H1 (cell line): Measurements from ENCODE around the gene ADAMTS3. TPM values are rescaled to one million over a fixed set of nuclear protein-coding genes. Genes with fewer than 3 reads are reported as not detected.

Experiments used
- CTCF ChIA-PET: fragments of 300-600 bp; sonication (Branson Sonifier 250); formaldehyde crosslinking; loops from one replicate; lab custom pipeline; 2021; ENCODE audit not compliant: partially characterized antibody; lab: Charles Lee
- POLR2A ChIA-PET: fragments of 300-600 bp; sonication (Branson Sonifier 250); formaldehyde crosslinking; loops from one replicate; lab custom pipeline; 2021; ENCODE audit warnings: inconsistent platforms; ENCODE audit not compliant: partially characterized antibody; lab: Charles Lee
- DNase-seq, 2 experiments: peaks; one replicate each; pipeline versions ENCODE4 v3.0.0 to v3.0.0-alpha.2; 2010 to 2022; ENCODE audit warnings: low spot score in 2 of 2, low read depth in 1 of 2, mixed read lengths in 1 of 2
- FAIRE-seq: peaks from 2 replicates; lab custom pipeline; 2011; peaks lifted over from hg19 to GRCh38; lab: Jason Lieb, UNC
- H2AFZ ChIP-seq: 2 replicates; pipeline ENCODE4 v1.8.1; 2012; ENCODE audit warnings: low read length, inconsistent platforms
- H2AK5ac ChIP-seq: 2 replicates; pipeline ENCODE4 v1.6.1; 2013; ENCODE audit warnings: low read depth, low read length
- H2BK120ac ChIP-seq: replicated peaks from 2 replicates; pipeline ENCODE3; 2013; ENCODE audit warnings: low read depth, low read length, inconsistent platforms
- H2BK12ac ChIP-seq: 2 replicates; pipeline ENCODE4 v1.6.1; 2013; ENCODE audit warnings: low read depth, low read length
- H2BK15ac ChIP-seq: 2 replicates; pipeline ENCODE4 v1.6.1; 2013; ENCODE audit warnings: low read length
- H2BK20ac ChIP-seq: 2 replicates; pipeline ENCODE4 v1.6.1; 2013; ENCODE audit warnings: low read length
- H2BK5ac ChIP-seq: 2 replicates; pipeline ENCODE4 v1.6.1; 2013; ENCODE audit warnings: low read depth, low read length
- H3K14ac ChIP-seq: 2 replicates; pipeline ENCODE4 v1.6.1; 2013; ENCODE audit warnings: inconsistent platforms; ENCODE audit not compliant: insufficient read length
- H3K18ac ChIP-seq: 2 replicates; pipeline ENCODE4 v1.6.1; 2013; ENCODE audit warnings: low read length; ENCODE audit errors: extremely low read depth
- H3K23ac ChIP-seq: 2 replicates; pipeline ENCODE4 v1.6.1; 2013; ENCODE audit warnings: inconsistent platforms; ENCODE audit not compliant: insufficient read length
- H3K23me2 ChIP-seq: 2 replicates; pipeline ENCODE4 v1.6.1; 2013; ENCODE audit warnings: low read depth, low read length
- H3K27ac ChIP-seq: 2 replicates; pipeline ENCODE4 v1.6.1; 2011; ENCODE audit warnings: low read depth, low read length, inconsistent platforms
- H3K27me3 ChIP-seq, 4 experiments: replicated peaks in 1 of 4; 1 replicate in 1 of 4; 2 replicates in 3 of 4; pipeline versions ENCODE4 v1.6.1 to v1.8.1; 2011 to 2013; ENCODE audit warnings: low read length in 3 of 4, mild to moderate bottlenecking in 3 of 4, inconsistent platforms in 2 of 4, mixed read lengths in 2 of 4, moderate library complexity in 1 of 4; ENCODE audit not compliant: control insufficient read depth in 3 of 4, insufficient read depth in 3 of 4; ENCODE audit errors: extremely low read depth in 1 of 4
- H3K36me3 ChIP-seq, 4 experiments: 2 replicates each; pipeline versions ENCODE4 v1.6.1 to v1.8.1; 2011 to 2013; ENCODE audit warnings: mild to moderate bottlenecking in 4 of 4, low read length in 3 of 4, moderate library complexity in 2 of 4, control low read depth in 1 of 4, inconsistent platforms in 1 of 4; ENCODE audit not compliant: insufficient read depth in 4 of 4, control insufficient read depth in 2 of 4
- H3K4ac ChIP-seq: replicated peaks from 2 replicates; pipeline ENCODE3; 2013; ENCODE audit warnings: low read length, low read depth, mixed read lengths, inconsistent platforms; ENCODE audit not compliant: insufficient read length
- H3K4me1 ChIP-seq, 4 experiments: replicated peaks in 1 of 4; 1 replicate in 1 of 4; 2 replicates in 3 of 4; pipeline versions ENCODE4 v1.6.1 to v1.8.1; 2011 to 2013; ENCODE audit warnings: low read length in 3 of 4, inconsistent platforms in 2 of 4, mixed read lengths in 1 of 4; ENCODE audit not compliant: insufficient read depth in 4 of 4, control insufficient read depth in 3 of 4
- H3K4me2 ChIP-seq, 2 experiments: 2 replicates each; pipeline versions ENCODE4 v1.6.1 to v1.8.1; 2011 to 2013; ENCODE audit warnings: low read depth in 2 of 2, low read length in 2 of 2, control low read depth in 1 of 2, inconsistent platforms in 1 of 2, mild to moderate bottlenecking in 1 of 2; ENCODE audit not compliant: insufficient read depth in 1 of 2
- H3K4me3 ChIP-seq, 4 experiments: fragments of 200-600, 300-600 bp in 1 of 4; sonication (generic), shearing (Covaris generic), sonication (Bioruptor Twin) in 1 of 4; 2 replicates each; pipeline versions ENCODE4 v1.5.1 to v1.8.1; 2011 to 2016; ENCODE audit warnings: low read length in 4 of 4, low read depth in 3 of 4, control low read depth in 2 of 4, inconsistent platforms in 2 of 4, mild to moderate bottlenecking in 2 of 4, mixed read lengths in 1 of 4, moderate library complexity in 1 of 4; ENCODE audit not compliant: insufficient read depth in 2 of 4; ENCODE audit errors: extremely low read depth in 1 of 4
- H3K56ac ChIP-seq: replicated peaks from 2 replicates; pipeline ENCODE3; 2013; ENCODE audit warnings: low read depth, mild to moderate bottlenecking, mixed read lengths, low read length, inconsistent platforms; ENCODE audit not compliant: insufficient read length
- H3K79me1 ChIP-seq: 2 replicates; pipeline ENCODE4 v1.6.1; 2013; ENCODE audit warnings: low read depth, low read length, control low read depth
- H3K79me2 ChIP-seq, 2 experiments: 2 replicates each; pipeline versions ENCODE4 v1.6.1 to v1.8.1; 2012 to 2013; ENCODE audit warnings: low read length in 2 of 2, mild to moderate bottlenecking in 2 of 2, inconsistent platforms in 1 of 2; ENCODE audit not compliant: insufficient read depth in 2 of 2, control insufficient read depth in 1 of 2
- H3K9ac ChIP-seq, 4 experiments: replicated peaks in 1 of 4; 1 replicate in 1 of 4; 2 replicates in 3 of 4; pipeline versions ENCODE4 v1.6.1 to v1.8.1; 2011 to 2013; ENCODE audit warnings: low read depth in 3 of 4, low read length in 3 of 4, control low read depth in 2 of 4, mild to moderate bottlenecking in 2 of 4, moderate library complexity in 2 of 4, inconsistent platforms in 1 of 4; ENCODE audit errors: extremely low read depth in 1 of 4
- H3K9me3 ChIP-seq, 2 experiments: 2 replicates each; pipeline versions ENCODE4 v1.6.1 to v1.8.1; 2012 to 2013; ENCODE audit warnings: mild to moderate bottlenecking in 2 of 2, moderate library complexity in 2 of 2, control low read depth in 1 of 2, inconsistent platforms in 1 of 2, low read depth in 1 of 2, low read length in 1 of 2, mixed read lengths in 1 of 2; ENCODE audit not compliant: insufficient read depth in 2 of 2
- H4K20me1 ChIP-seq, 2 experiments: replicated peaks in 1 of 2; 2 replicates each; pipeline versions ENCODE3 to v1.8.1; 2011 to 2013; ENCODE audit warnings: inconsistent platforms in 2 of 2, low read length in 2 of 2, mild to moderate bottlenecking in 1 of 2; ENCODE audit not compliant: insufficient read depth in 2 of 2, control insufficient read depth in 1 of 2
- H4K5ac ChIP-seq: 2 replicates; pipeline ENCODE4 v1.6.1; 2013; ENCODE audit warnings: low read length, low read depth, mixed read lengths, inconsistent platforms; ENCODE audit not compliant: insufficient read length
- H4K8ac ChIP-seq: 2 replicates; pipeline ENCODE4 v1.8.0; 2013; ENCODE audit warnings: mild to moderate bottlenecking, moderate library complexity, low read length, inconsistent platforms; ENCODE audit not compliant: insufficient read depth; ENCODE audit errors: extremely low read depth
- H4K91ac ChIP-seq: replicated peaks from 2 replicates; pipeline ENCODE3; 2013; ENCODE audit warnings: low read length, mixed read lengths, inconsistent platforms; ENCODE audit not compliant: insufficient read length
- BRCA1 ChIP-seq: IDR thresholded peaks from 2 replicates; pipeline ENCODE4 v1.6.1; 2012; ENCODE audit warnings: low read depth, low read length, improper control_type of control experiment
- CHD1 ChIP-seq: IDR thresholded peaks from 2 replicates; pipeline ENCODE4 v1.6.1; 2012; ENCODE audit warnings: low read depth, low read length, improper control_type of control experiment
- FOSL1 ChIP-seq: IDR thresholded peaks from 2 replicates; pipeline ENCODE4 v1.6.1; 2011; ENCODE audit warnings: mild to moderate bottlenecking, low read depth, low read length, moderate library complexity; ENCODE audit not compliant: insufficient read depth
- GTF2F1 ChIP-seq: IDR thresholded peaks from 2 replicates; pipeline ENCODE4 v1.6.1; 2012; ENCODE audit warnings: low read depth, low read length, improper control_type of control experiment, borderline replicate concordance
- HDAC6 ChIP-seq: IDR thresholded peaks from one replicate; pipeline ENCODE4 v1.7.1; 2012; ENCODE audit warnings: low read depth, mild to moderate bottlenecking, inconsistent platforms, low read length, moderate library complexity
- KDM1A ChIP-seq: fragments of 200-600, 300-600 bp; sonication (generic); IDR thresholded peaks from 2 replicates; pipeline ENCODE4 v1.7.1; 2016; ENCODE audit warnings: mild to moderate bottlenecking, low read length, borderline replicate concordance
- PHF8 ChIP-seq: fragments of 200-600 bp; sonication (generic); conservative IDR thresholded peaks from 2 replicates; pipeline ENCODE4 v1.7.1; 2012; ENCODE audit warnings: low read depth, mild to moderate bottlenecking, inconsistent platforms, low read length, moderate library complexity
- RNF2 ChIP-seq: fragments of 200-900, 300-1000 bp; sonication (generic); IDR thresholded peaks from 2 replicates; pipeline ENCODE4 v1.7.1; 2016; ENCODE audit warnings: borderline replicate concordance, low read depth, mild to moderate bottlenecking, antibody characterized with exemption, low read length; ENCODE audit not compliant: poor library complexity, severe bottlenecking; ENCODE audit errors: missing control alignments
- SIX5 ChIP-seq: IDR thresholded peaks from 2 replicates; pipeline ENCODE4 v1.6.1; 2011; ENCODE audit warnings: mild to moderate bottlenecking, low read depth, low read length
- SP1 ChIP-seq: IDR thresholded peaks from 2 replicates; pipeline ENCODE4 v1.6.1; 2011; ENCODE audit warnings: low read depth, low read length
- SP2 ChIP-seq: IDR thresholded peaks from 2 replicates; pipeline ENCODE4 v1.6.1; 2012; ENCODE audit warnings: mild to moderate bottlenecking, low read length, inconsistent platforms
- WGBS, 2 experiments: shearing (Covaris generic) in 1 of 2; methylation state at CpG; one replicate each; pipeline versions ENCODE4 v1.1.6 to v1.1.7; 2013 to 2015; ENCODE audit warnings: low lambda C conversion rate in 2 of 2, mixed read lengths in 2 of 2, inconsistent platforms in 1 of 2, low coverage in 1 of 2, missing lambda C conversion rate in 1 of 2; ENCODE audit not compliant: insufficient replicate concordance in 2 of 2, insufficient coverage in 1 of 2, insufficient read length in 1 of 2; ENCODE audit errors: extremely low coverage in 1 of 2, missing lambda C conversion rate in 1 of 2; 5-methylcytosine and 5-hydroxymethylcytosine counted together
- polyA plus RNA-seq, 7 experiments: library from polyadenylated mRNA; depleted of rRNA in 3 of 7; stranded (reverse) in 5 of 7; unstranded in 2 of 7; fragments of >200 nt in 5 of 7; fragments of 200-250 nt in 2 of 7; gene quantifications; 1 replicate in 5 of 7; 2 replicates in 1 of 7; 4 replicates in 1 of 7; pipeline versions ENCODE4 v1.2.1 to v1.2.3, GENCODE V29; 2011 to 2013; ENCODE audit warnings: missing spikeins in 2 of 7, mixed read lengths in 2 of 7
- total RNA-seq: library from RNA; stranded (reverse); fragmentation: NEBNext Ultra II Directional; extraction: Animal tissue kit (Norgen Biotek cat#: 25700); gene quantifications from 2 replicates; pipeline ENCODE4 v1.2.1, GENCODE V29; 2021
- TF ChIP-seq, protein P1 (sequence below): IDR thresholded peaks from 2 replicates; pipeline ENCODE4 v1.6.1; 2012; ENCODE audit warnings: low read length, inconsistent platforms
- TF ChIP-seq, protein P2 (sequence below): IDR thresholded peaks from 2 replicates; pipeline ENCODE4 v1.6.1; 2012; ENCODE audit warnings: inconsistent platforms

Gene ADAMTS3
- total and polyA plus RNA-seq, 2 of the 8 experiments (the other 6 are each of a cell fraction or from before 2014, with no cell fraction given): 1.3 to 3.4 TPM

DNA sequence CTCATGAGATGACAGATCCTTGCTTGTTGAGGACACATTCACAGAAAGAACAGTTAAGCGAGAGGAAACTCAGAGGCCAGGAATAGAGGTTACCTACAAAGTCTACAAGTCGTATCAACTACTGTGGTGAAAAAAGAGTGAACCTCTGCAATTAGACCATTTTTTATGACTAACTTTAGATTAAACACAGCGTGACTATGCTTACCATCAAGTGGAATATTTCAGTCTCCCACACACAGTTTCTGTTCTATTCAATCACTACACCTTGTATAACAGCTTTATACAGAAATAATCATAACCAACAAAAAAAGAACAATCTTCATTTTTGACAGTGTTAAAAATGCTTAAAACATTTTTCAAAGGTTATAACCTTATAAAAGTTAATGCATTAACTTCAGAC, 46.6 kb downstream of the ADAMTS3 start:
- FAIRE-seq: no peak
- H3K4me3 ChIP-seq: no peak overlapping the region

More for the DNA sequence above, 46.6 kb downstream of the ADAMTS3 start:
- no peak overlapping the region for H3K23ac ChIP-seq
- H3K9ac ChIP-seq: no peak overlapping the region
- H2BK20ac ChIP-seq: no peak overlapping the region
- no peak overlapping the region for H4K91ac ChIP-seq
- no peaks in the 10 kb centered on the region for H3K4me1 ChIP-seq
- TF ChIP-seq SP2 (no peak), RNF2 (no peak), HDAC6 (no peak), GTF2F1 (no peak), KDM1A (no peak), BRCA1 (no peak), FOSL1 (no peak), SP1 (no peak), CHD1 (no peak), PHF8 (no peak), SIX5 (no peak)
- TF ChIP-seq, protein P1, sequence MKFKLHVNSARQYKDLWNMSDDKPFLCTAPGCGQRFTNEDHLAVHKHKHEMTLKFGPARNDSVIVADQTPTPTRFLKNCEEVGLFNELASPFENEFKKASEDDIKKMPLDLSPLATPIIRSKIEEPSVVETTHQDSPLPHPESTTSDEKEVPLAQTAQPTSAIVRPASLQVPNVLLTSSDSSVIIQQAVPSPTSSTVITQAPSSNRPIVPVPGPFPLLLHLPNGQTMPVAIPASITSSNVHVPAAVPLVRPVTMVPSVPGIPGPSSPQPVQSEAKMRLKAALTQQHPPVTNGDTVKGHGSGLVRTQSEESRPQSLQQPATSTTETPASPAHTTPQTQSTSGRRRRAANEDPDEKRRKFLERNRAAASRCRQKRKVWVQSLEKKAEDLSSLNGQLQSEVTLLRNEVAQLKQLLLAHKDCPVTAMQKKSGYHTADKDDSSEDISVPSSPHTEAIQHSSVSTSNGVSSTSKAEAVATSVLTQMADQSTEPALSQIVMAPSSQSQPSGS: no peak
- TF ChIP-seq, protein P2, sequence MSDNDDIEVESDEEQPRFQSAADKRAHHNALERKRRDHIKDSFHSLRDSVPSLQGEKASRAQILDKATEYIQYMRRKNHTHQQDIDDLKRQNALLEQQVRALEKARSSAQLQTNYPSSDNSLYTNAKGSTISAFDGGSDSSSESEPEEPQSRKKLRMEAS: no peak
- H3K14ac ChIP-seq: no peak overlapping the region
- no peak overlapping the region for H2BK15ac ChIP-seq
- ChIA-PET POLR2A (no interaction called here), CTCF (no interaction called here)
- peaks cover 8 to 10% of the 10 kb centered on the region in 2 experiments; a peak in 3 of 4 replicates for H3K9me3 ChIP-seq
- no peaks in the 10 kb centered on the region for H3K27me3 ChIP-seq
- no peak overlapping the region for H2BK5ac ChIP-seq
- no peak for DNase-seq
- WGBS, 2 experiments: 92% methylated on average over 3 of the region's 3 CpGs; no CpG with 5 or more reads in 1 of the 2 experiments
- H3K18ac ChIP-seq: no peak overlapping the region
- H3K79me2 ChIP-seq: no peaks in the 10 kb centered on the region
- H3K4me2 ChIP-seq: no peak overlapping the region
- no peak overlapping the region for H4K8ac ChIP-seq
- no peak overlapping the region for H2BK12ac ChIP-seq
- H3K27ac ChIP-seq: no peak overlapping the region
- H4K5ac ChIP-seq: no peak overlapping the region
- no peak overlapping the region for H3K56ac ChIP-seq
- H3K36me3 ChIP-seq: no peaks in the 10 kb centered on the region
- H2BK120ac ChIP-seq: no peak overlapping the region
- H2AFZ ChIP-seq: no peak overlapping the region
- no peaks in the 10 kb centered on the region for H3K23me2 ChIP-seq
- no peaks in the 10 kb centered on the region for H3K79me1 ChIP-seq
- H3K4ac ChIP-seq: no peak overlapping the region
- H4K20me1 ChIP-seq: no peaks in the 10 kb centered on the region
- no peak overlapping the region for H2AK5ac ChIP-seq
